ENCODE results near the gene ADAMTSL5.

- TF ChIP-seq CTCF (IDR thresholded peaks at IDR 0.05) (no peak), EP300 (IDR thresholded peaks at IDR 0.05) (no peak), POLR2A (IDR thresholded peaks at IDR 0.05) (no peak), POLR2AphosphoS5 (IDR thresholded peaks at IDR 0.05) (no peak)
Observed at GRCh38 chr19:1466018-1466460, 46.8 kb downstream of the ADAMTSL5 start.

All from stomach (tissue), 4 donors.